HEK293 (cell line): ENCODE results near the gene GNAZ.

Source experiments
- CTCF ChIP-seq: fragments of 450-650 bp; formaldehyde crosslinking; IDR thresholded peaks from 2 replicates; pipeline ENCODE4 v1.5.1; 2016; ENCODE audit warnings: missing biosample characterization, missing genetic modification characterization
- ZNF18 ChIP-seq: fragments of 450-650 bp; formaldehyde crosslinking; IDR thresholded peaks from 2 replicates; pipeline ENCODE4 v1.5.1; 2016; ENCODE audit warnings: missing biosample characterization, missing genetic modification characterization

GRCh38 chr22:23034621-23035556 is 35.4 kb upstream of the GNAZ start:
- TF ChIP-seq CTCF (tag by site-specific recombination) (no peak), ZNF18 (no peak)
